ENCODE results near the gene STARD5. TPM values are rescaled to one million over a fixed set of nuclear protein-coding genes. Genes with fewer than 3 reads are reported as not detected.

Gene STARD5
- total RNA-seq, 2 donors from 2014 or later: 2.2 to 3.0 TPM

GRCh38 chr15:81310480-81310879 is 13.5 kb downstream of the STARD5 start:
- no peak overlapping the region for H3K27ac ChIP-seq
- peaks cover 0 to 18% of the 10 kb centered on the region in 2 donors for H3K4me1 ChIP-seq
- H3K4me3 ChIP-seq: no peak overlapping the region
- H3K27me3 ChIP-seq: no peaks in the 10 kb centered on the region
- peaks cover 25% of the 10 kb centered on the region for H3K36me3 ChIP-seq
- no peaks in the 10 kb centered on the region for H3K9me3 ChIP-seq
- DNase-seq (ENCODE audit: low spot score): no peak
- TF ChIP-seq, protein P1, sequence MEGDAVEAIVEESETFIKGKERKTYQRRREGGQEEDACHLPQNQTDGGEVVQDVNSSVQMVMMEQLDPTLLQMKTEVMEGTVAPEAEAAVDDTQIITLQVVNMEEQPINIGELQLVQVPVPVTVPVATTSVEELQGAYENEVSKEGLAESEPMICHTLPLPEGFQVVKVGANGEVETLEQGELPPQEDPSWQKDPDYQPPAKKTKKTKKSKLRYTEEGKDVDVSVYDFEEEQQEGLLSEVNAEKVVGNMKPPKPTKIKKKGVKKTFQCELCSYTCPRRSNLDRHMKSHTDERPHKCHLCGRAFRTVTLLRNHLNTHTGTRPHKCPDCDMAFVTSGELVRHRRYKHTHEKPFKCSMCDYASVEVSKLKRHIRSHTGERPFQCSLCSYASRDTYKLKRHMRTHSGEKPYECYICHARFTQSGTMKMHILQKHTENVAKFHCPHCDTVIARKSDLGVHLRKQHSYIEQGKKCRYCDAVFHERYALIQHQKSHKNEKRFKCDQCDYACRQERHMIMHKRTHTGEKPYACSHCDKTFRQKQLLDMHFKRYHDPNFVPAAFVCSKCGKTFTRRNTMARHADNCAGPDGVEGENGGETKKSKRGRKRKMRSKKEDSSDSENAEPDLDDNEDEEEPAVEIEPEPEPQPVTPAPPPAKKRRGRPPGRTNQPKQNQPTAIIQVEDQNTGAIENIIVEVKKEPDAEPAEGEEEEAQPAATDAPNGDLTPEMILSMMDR (IDR thresholded peaks at IDR 0.05): no peak

GRCh38 chr15:81309647-81310450 is 14.1 kb downstream of the STARD5 start:
- Histone ChIP-seq H3K27ac (no peak overlapping the region), H3K4me3 (no peak overlapping the region), H3K27me3 (no peaks in the 10 kb centered on the region), H3K36me3 (peaks cover 25% of the 10 kb centered on the region), H3K4me1 (peaks cover 0 to 18% of the 10 kb centered on the region in 2 donors), H3K9me3 (no peaks in the 10 kb centered on the region)
- no peak for DNase-seq (ENCODE audit: low spot score)
- TF ChIP-seq, protein P1 (IDR thresholded peaks at IDR 0.05): no peak

GRCh38 chr15:81308260-81308659 is 15.7 kb downstream of the STARD5 start:
- no peak overlapping the region for H3K4me3 ChIP-seq
- H3K27me3 ChIP-seq: no peaks in the 10 kb centered on the region
- no peak for DNase-seq (ENCODE audit: low spot score)
- H3K36me3 ChIP-seq: peaks cover 25% of the 10 kb centered on the region
- H3K9me3 ChIP-seq: no peaks in the 10 kb centered on the region
- no peak overlapping the region for H3K27ac ChIP-seq
- TF ChIP-seq, protein P1 (IDR thresholded peaks at IDR 0.05): no peak
- peaks cover 0 to 13% of the 10 kb centered on the region in 2 donors for H3K4me1 ChIP-seq

DNA sequence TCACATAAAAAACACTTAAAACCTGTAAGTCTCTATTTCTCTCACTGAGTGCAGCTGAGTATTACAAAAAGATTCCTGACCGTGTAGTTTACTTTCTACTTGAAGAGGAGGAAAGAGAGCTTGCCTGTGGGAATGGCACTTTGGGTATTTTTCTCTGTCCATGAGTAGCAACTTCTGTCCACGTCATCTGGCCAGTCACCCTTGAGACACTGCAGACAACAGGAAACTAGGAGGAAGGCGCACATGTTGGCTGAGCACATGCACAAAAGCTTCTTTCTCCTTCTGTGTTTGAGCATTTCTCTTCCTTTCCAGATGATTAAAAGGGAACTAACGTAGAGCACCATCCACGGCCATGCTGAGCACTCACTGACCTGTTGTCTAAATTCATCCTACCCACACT is 19.7 kb downstream of the STARD5 start:
- Histone ChIP-seq H3K36me3 (peaks cover 23% of the 10 kb centered on the region), H3K4me3 (no peak overlapping the region), H3K27me3 (no peaks in the 10 kb centered on the region), H3K4me1 (no peaks in the 10 kb centered on the region), H3K9me3 (no peaks in the 10 kb centered on the region), H3K27ac (peak overlapping the region in 1 of 2 donors; percentile 19)
- peak; percentile 73 for DNase-seq (ENCODE audit: low spot score)
- TF ChIP-seq, protein P1 (IDR thresholded peaks at IDR 0.05): no peak

DNA sequence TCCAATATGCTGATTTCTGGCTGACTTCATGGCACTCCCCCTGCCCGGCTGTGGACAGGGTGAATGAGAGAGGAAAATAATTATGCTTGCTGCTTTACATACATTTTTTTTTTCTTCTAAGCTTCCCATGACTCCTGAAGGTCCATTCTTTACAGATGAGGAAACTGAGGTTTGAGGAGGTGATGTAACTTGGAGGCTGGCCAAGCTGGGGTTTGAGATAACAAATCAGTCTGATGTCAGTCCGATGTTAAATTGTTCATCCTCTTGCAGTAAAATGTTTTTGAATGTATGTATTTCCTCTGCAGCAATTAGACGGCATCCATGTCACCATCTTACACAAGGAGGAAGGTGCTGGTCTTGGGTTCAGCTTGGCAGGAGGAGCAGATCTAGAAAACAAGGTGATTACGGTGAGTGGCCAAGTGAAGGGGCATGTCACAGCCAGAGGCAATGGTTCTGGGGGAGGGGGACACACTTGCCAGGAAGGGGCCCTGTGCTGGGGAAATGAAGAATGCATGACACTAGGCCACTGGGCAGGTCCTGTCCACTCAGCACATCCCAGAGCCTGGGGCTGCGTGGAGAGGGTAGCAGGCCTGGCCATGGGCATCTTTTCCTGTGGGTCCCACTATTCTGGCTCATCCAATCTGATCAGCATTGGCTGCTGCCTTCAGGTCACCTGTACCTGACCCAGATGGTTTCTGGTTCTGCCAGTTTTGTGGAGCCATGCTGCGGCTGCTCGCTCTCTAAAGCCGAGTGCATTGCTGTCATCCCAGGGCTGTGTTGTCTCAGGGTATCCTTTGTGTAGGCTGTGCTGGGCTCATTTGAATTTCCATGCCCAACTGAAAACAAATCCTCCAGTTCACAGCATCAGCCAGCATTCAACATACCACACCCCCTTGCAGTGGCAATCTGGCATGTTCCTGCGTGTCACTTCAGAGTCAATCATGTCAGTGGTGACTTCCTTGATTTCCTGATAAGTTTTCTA is 20.4 kb downstream of the STARD5 start:
- Histone ChIP-seq H3K4me1 (no peaks in the 10 kb centered on the region), H3K9me3 (no peaks in the 10 kb centered on the region), H3K27ac (peak overlapping the region; percentile 18 to 19), H3K36me3 (peaks cover 17% of the 10 kb centered on the region), H3K4me3 (no peak overlapping the region), H3K27me3 (no peaks in the 10 kb centered on the region)
- DNase-seq (ENCODE audit: low spot score): no peak
- TF ChIP-seq, protein P1 (IDR thresholded peaks at IDR 0.05): no peak

Measured in right atrium auricular region (tissue), 2 donors.